ENCODE data around the gene CAMK2D.

The CAMK2D gene

DNA sequence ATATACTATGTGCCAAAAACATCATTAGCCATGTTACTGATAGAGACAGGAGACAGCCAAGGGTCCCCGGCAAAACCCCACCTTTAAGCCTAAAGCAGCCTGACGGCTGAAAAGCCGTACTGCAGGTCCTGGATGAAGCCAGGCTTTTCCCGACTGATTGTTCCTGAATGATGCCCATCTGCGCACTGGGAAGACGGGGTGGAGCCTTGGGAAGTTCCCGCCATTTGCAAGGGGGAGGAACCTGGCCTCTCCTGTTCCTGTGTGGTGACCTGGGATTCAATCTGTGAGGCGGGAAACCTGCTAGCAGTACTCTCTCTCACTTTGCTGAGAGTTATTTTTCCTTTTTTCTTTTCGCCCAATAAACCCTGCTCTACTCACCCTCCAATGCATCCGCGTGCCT, 15.1 kb upstream of the CAMK2D start:
- Histone ChIP-seq H3F3A (ENCODE audit: insufficient read depth, low read length) (no peaks in the 10 kb centered on the region), H3K4me2 (ENCODE audit: low read depth, low read length) (no peak overlapping the region), H3K36me3 (replicated peaks; ENCODE audit: insufficient read depth, low read length) (no peaks in the 10 kb centered on the region), H3K79me2 (ENCODE audit: low read length) (no peaks in the 10 kb centered on the region), H3K27ac (ENCODE audit: low read length) (no peak overlapping the region), H2AFZ (ENCODE audit: low read length) (no peak overlapping the region), H3K4me3 (ENCODE audit: low read length) (no peak overlapping the region), H3K9ac (ENCODE audit: low read length) (no peak overlapping the region), H3K4me1 (ENCODE audit: low read length) (no peaks in the 10 kb centered on the region), H3K27me3 (replicated peaks; ENCODE audit: insufficient read depth, low read length) (no peaks in the 10 kb centered on the region), H4K20me1 (ENCODE audit: insufficient read depth, low read length) (no peaks in the 10 kb centered on the region), H3K9me3 (replicated peaks; ENCODE audit: insufficient read depth, low read length) (no peaks in the 10 kb centered on the region), H3K9me2 (replicated peaks; ENCODE audit: insufficient read depth, low read length) (no peaks in the 10 kb centered on the region)
- no peak for TF ChIP-seq EZH2 (optimal IDR thresholded peaks at IDR 0.05; ENCODE audit: low read depth, low read length)
- TF ChIP-seq, protein P1, sequence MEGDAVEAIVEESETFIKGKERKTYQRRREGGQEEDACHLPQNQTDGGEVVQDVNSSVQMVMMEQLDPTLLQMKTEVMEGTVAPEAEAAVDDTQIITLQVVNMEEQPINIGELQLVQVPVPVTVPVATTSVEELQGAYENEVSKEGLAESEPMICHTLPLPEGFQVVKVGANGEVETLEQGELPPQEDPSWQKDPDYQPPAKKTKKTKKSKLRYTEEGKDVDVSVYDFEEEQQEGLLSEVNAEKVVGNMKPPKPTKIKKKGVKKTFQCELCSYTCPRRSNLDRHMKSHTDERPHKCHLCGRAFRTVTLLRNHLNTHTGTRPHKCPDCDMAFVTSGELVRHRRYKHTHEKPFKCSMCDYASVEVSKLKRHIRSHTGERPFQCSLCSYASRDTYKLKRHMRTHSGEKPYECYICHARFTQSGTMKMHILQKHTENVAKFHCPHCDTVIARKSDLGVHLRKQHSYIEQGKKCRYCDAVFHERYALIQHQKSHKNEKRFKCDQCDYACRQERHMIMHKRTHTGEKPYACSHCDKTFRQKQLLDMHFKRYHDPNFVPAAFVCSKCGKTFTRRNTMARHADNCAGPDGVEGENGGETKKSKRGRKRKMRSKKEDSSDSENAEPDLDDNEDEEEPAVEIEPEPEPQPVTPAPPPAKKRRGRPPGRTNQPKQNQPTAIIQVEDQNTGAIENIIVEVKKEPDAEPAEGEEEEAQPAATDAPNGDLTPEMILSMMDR (IDR thresholded peaks at IDR 0.05; ENCODE audit: low read length): no peak
- no peak for TF ChIP-seq EZH2phosphoT487 (IDR thresholded peaks at IDR 0.05; ENCODE audit: low read length)
- DNase-seq: no peak

DNA sequence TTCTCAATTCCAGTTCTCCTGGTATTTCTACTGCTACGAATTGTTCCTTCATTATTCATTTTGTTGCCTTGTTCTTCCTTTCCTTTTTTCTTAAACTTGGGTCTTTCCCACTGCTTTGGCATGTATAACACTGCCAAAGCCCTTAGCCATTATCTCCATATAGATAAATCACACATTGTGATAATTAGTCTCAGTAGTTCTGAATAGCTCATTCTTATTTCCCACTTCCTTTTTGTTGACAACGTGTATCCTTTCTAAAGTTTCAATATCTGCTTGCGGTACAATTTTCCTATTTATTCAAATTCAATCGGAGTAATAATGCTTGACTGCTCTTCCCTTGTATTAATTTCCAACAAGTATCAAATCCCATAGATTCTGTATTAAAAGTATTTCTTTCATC, 14.5 kb upstream of the CAMK2D start:
- Histone ChIP-seq H4K20me1 (ENCODE audit: insufficient read depth, low read length) (no peaks in the 10 kb centered on the region), H3K4me2 (ENCODE audit: low read depth, low read length) (no peak overlapping the region), H3K9me3 (replicated peaks; ENCODE audit: insufficient read depth, low read length) (no peaks in the 10 kb centered on the region), H3K27me3 (replicated peaks; ENCODE audit: insufficient read depth, low read length) (no peaks in the 10 kb centered on the region), H3K4me1 (ENCODE audit: low read length) (no peaks in the 10 kb centered on the region), H3F3A (ENCODE audit: insufficient read depth, low read length) (no peaks in the 10 kb centered on the region), H3K9ac (ENCODE audit: low read length) (no peak overlapping the region), H2AFZ (ENCODE audit: low read length) (no peak overlapping the region), H3K9me2 (replicated peaks; ENCODE audit: insufficient read depth, low read length) (no peaks in the 10 kb centered on the region), H3K4me3 (ENCODE audit: low read length) (no peak overlapping the region), H3K27ac (ENCODE audit: low read length) (no peak overlapping the region), H3K79me2 (ENCODE audit: low read length) (no peaks in the 10 kb centered on the region), H3K36me3 (replicated peaks; ENCODE audit: insufficient read depth, low read length) (no peaks in the 10 kb centered on the region)
- TF ChIP-seq EZH2 (optimal IDR thresholded peaks at IDR 0.05; ENCODE audit: low read depth, low read length): no peak
- TF ChIP-seq, protein P1 (IDR thresholded peaks at IDR 0.05; ENCODE audit: low read length): no peak
- TF ChIP-seq EZH2phosphoT487 (IDR thresholded peaks at IDR 0.05; ENCODE audit: low read length): no peak
- DNase-seq: no peak

DNA sequence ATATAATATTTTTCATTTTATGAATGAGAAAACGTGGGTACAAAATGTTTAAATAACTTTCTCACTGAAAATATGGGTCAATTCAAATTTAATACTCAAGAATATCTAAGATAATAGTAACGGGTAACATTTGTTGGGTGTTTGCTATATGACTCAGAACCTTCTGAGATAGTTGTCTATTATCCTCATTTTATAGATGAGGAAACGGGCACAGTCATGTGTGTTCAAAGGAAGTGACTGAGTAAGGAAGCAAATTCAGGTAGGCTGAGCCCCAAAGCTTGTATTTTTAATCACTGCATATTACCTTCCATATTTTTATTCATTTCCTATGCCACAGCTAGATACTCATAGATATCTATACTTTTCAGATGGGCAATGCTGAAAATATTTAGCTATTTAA, 12.2 kb upstream of the CAMK2D start:
- H2AFZ ChIP-seq (ENCODE audit: low read length): no peak overlapping the region
- H3K9me2 ChIP-seq (replicated peaks; ENCODE audit: insufficient read depth, low read length): no peaks in the 10 kb centered on the region
- TF ChIP-seq EZH2 (optimal IDR thresholded peaks at IDR 0.05; ENCODE audit: low read depth, low read length) (no peak), EZH2phosphoT487 (IDR thresholded peaks at IDR 0.05; ENCODE audit: low read length) (no peak)
- TF ChIP-seq, protein P1 (IDR thresholded peaks at IDR 0.05; ENCODE audit: low read length): no peak
- H3K9ac ChIP-seq (ENCODE audit: low read length): no peak overlapping the region
- H3K9me3 ChIP-seq (replicated peaks; ENCODE audit: insufficient read depth, low read length): no peaks in the 10 kb centered on the region
- H3K4me3 ChIP-seq (ENCODE audit: low read length): no peak overlapping the region
- H3K4me2 ChIP-seq (ENCODE audit: low read depth, low read length): no peak overlapping the region
- no peak for DNase-seq
- no peaks in the 10 kb centered on the region for H3K27me3 ChIP-seq (replicated peaks; ENCODE audit: insufficient read depth, low read length)
- no peaks in the 10 kb centered on the region for H3K36me3 ChIP-seq (replicated peaks; ENCODE audit: insufficient read depth, low read length)
- H3F3A ChIP-seq (ENCODE audit: insufficient read depth, low read length): no peaks in the 10 kb centered on the region
- no peaks in the 10 kb centered on the region for H4K20me1 ChIP-seq (ENCODE audit: insufficient read depth, low read length)
- H3K4me1 ChIP-seq (ENCODE audit: low read length): no peaks in the 10 kb centered on the region
- no peaks in the 10 kb centered on the region for H3K79me2 ChIP-seq (ENCODE audit: low read length)
- H3K27ac ChIP-seq (ENCODE audit: low read length): no peak overlapping the region
